K562 (cell line): ENCODE measurements around the gene ZBTB44. TPM values are rescaled to one million over a fixed set of nuclear protein-coding genes. Genes with fewer than 3 reads are reported as not detected.

Experiments used
- CREB1 ChIP-seq, 2 experiments: sonication (generic) in 1 of 2; formaldehyde crosslinking in 1 of 2; IDR thresholded peaks; 2 replicates each; pipeline versions ENCODE4 v1.6.1 to v1.8.0; 2012 to 2022; ENCODE audit warnings: inconsistent platforms in 1 of 2, mild to moderate bottlenecking in 1 of 2, missing genetic modification reagents in 1 of 2, moderate library complexity in 1 of 2
- DPF2 ChIP-seq: fragments of 450-650 bp; IDR thresholded peaks from 2 replicates; pipeline ENCODE4 v1.6.1; 2016
- FOXP4 ChIP-seq: sonication (generic); formaldehyde crosslinking; IDR thresholded peaks from 2 replicates; pipeline ENCODE4 v1.8.0; 2022; ENCODE audit warnings: mild to moderate bottlenecking, missing genetic modification reagents, borderline replicate concordance
- HDAC3 ChIP-seq: fragments of 450-650 bp; IDR thresholded peaks from 2 replicates; pipeline ENCODE4 v1.6.1; 2018; ENCODE audit warnings: borderline replicate concordance, mild to moderate bottlenecking, moderate library complexity; ENCODE audit not compliant: partially characterized antibody
- ID3 ChIP-seq, 2 experiments: fragments of 250-450 bp in 1 of 2; fragments of 450-650 bp in 1 of 2; sonication (Bioruptor Pico) in 1 of 2; IDR thresholded peaks; 2 replicates each; pipeline versions ENCODE4 v1.6.1 to v1.8.0; 2016 to 2021; ENCODE audit warnings: mild to moderate bottlenecking in 2 of 2, moderate library complexity in 2 of 2, missing compliant biosample characterization in 1 of 2, missing genetic modification characterization in 1 of 2
- KLF1 ChIP-seq: fragments of 450-650 bp; IDR thresholded peaks from 2 replicates; pipeline ENCODE4 v1.6.1; 2016; ENCODE audit warnings: missing genetic modification characterization, missing compliant biosample characterization
- LARP7 ChIP-seq: fragments of 450-650 bp; IDR thresholded peaks from 2 replicates; pipeline ENCODE4 v1.6.1; 2016
- RB1 ChIP-seq: fragments of 450-650 bp; IDR thresholded peaks from 2 replicates; pipeline ENCODE4 v1.6.1; 2017; ENCODE audit warnings: low read depth, mild to moderate bottlenecking
- REST ChIP-seq, 2 experiments: fragments of 450-650 bp; formaldehyde crosslinking in 1 of 2; IDR thresholded peaks; 2 replicates each; pipeline versions ENCODE4 v1.4.0 to v1.6.1; 2014 to 2020; ENCODE audit warnings: mild to moderate bottlenecking in 2 of 2, borderline replicate concordance in 1 of 2, low read depth in 1 of 2
- SMC3 ChIP-seq: conservative IDR thresholded peaks from 2 replicates; pipeline ENCODE4 v1.6.1; 2011; ENCODE audit warnings: low read depth, low read length, improper control_type of control experiment; ENCODE audit not compliant: insufficient read depth
- ZC3H8 ChIP-seq: fragments of 450-650 bp; IDR thresholded peaks from 2 replicates; pipeline ENCODE4 v1.6.1; 2017
- ZNF583 ChIP-seq: fragments of 250-450 bp; sonication (Bioruptor Pico); IDR thresholded peaks from 2 replicates; pipeline ENCODE4 v1.4.0; 2020
- ZNF699 ChIP-seq: fragments of 250-450 bp; sonication (Bioruptor Pico); IDR thresholded peaks from 2 replicates; pipeline ENCODE4 v1.8.0; 2021; ENCODE audit warnings: mild to moderate bottlenecking, moderate library complexity; ENCODE audit not compliant: insufficient replicate concordance
- polyA plus RNA-seq, 8 experiments: library from polyadenylated mRNA; depleted of rRNA in 4 of 8; stranded (reverse) in 5 of 8; unstranded in 3 of 8; fragments of >200 nt; fragmentation: Nextera tagmentation in 2 of 8; fragmentation: Illumina TruSeq in 1 of 8; extraction: Ambion mirVana in 2 of 8; extraction: Trizol in 1 of 8; gene quantifications; 2 replicates each; pipeline versions ENCODE4 v1.2.1 to v1.2.3, GENCODE V29; 2011 to 2014; ENCODE audit warnings: inconsistent platforms in 1 of 8, missing spikeins in 1 of 8
- total RNA-seq, 7 experiments: library from RNA; depleted of rRNA in 6 of 7; stranded (reverse); fragments of >200 nt in 6 of 7; fragmentation: Illumina TruSeq in 2 of 7; extraction: Trizol in 2 of 7; gene quantifications; 2 replicates each; pipeline versions ENCODE4 v1.2.1 to v1.2.3, GENCODE V29; 2011 to 2021; ENCODE audit warnings: low replicate concordance in 1 of 7
- TF ChIP-seq, protein P1 (sequence below): fragments of 250-450 bp; sonication (Bioruptor Pico); IDR thresholded peaks from 2 replicates; pipeline ENCODE4 v1.5.0; 2020; ENCODE audit warnings: mild to moderate bottlenecking

ZBTB44 gene
- total and polyA plus RNA-seq, 9 of the 15 experiments (the other 6 are each of a cell fraction or from before 2014, with no cell fraction given): 4.7 to 27.1 (median 17.3) TPM

DNA sequence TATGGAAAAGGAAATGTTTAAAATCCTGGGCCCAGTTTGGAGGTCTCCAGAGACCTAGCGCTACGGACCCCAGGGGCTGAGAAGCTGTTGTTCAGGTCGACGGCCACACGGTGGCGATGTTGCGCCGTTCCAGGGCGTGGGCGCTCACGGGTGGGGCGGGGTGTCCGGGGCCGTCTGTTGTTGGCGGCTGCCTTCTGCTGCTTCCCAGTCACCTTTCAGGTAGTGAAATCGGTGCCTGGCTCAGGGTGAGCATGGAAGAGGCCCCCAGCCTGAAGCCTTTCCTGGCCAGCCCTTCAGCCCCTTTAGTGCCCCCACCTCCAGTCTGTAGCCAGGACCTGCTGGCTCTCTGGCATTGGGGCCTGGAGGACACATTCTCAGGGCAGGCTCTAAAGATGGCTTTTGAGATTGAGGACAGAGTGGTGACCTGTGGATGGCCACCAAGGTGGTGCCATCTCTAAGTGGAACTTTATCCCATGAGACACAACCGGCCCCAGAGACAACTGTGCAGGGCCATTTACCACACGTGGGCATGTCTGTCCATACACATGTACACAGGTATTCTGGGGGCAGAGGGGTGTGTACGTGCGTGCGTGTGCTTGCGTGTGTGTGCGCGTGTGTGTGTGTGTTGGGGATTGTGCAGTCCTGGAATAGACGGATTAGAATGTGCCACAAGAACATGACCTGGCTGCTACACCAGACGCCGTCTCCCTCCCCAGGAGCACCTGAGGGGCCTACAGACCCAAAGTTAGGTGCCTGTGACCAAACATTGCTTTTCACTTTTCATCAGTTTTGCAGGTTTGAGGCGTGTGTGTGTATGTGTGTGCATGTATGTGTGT is 101.4 kb downstream of the ZBTB44 start (continued):
- TF ChIP-seq CREB1 (IDR thresholded peaks at IDR 0.05) (0 out of 2 replicates have a peak, but pooled peaks have one; percentile 22), CREB1 (CRISPR knock-in tag; IDR thresholded peaks at IDR 0.05) (no peak), DPF2 (no peak), ZNF699 (no peak), REST (IDR thresholded peaks at IDR 0.05; ENCODE audit: borderline replicate concordance) (peak; percentile 82), REST (CRISPR knock-in tag; IDR thresholded peaks at IDR 0.05; ENCODE audit: low read depth) (no peak), HDAC3 (no peak), ZC3H8 (no peak), FOXP4 (CRISPR knock-in tag) (no peak), ID3 (CRISPR knock-in tag; IDR thresholded peaks at IDR 0.05) (no peak), ID3 (tag; IDR thresholded peaks at IDR 0.05) (no peak), RB1 (peak; percentile 50; the same call in 1 of the 2 replicates), ZNF583 (CRISPR knock-in tag) (no peak), LARP7 (no peak), KLF1 (tag) (no peak), SMC3 (peak; percentile 91)
- TF ChIP-seq, protein P1, sequence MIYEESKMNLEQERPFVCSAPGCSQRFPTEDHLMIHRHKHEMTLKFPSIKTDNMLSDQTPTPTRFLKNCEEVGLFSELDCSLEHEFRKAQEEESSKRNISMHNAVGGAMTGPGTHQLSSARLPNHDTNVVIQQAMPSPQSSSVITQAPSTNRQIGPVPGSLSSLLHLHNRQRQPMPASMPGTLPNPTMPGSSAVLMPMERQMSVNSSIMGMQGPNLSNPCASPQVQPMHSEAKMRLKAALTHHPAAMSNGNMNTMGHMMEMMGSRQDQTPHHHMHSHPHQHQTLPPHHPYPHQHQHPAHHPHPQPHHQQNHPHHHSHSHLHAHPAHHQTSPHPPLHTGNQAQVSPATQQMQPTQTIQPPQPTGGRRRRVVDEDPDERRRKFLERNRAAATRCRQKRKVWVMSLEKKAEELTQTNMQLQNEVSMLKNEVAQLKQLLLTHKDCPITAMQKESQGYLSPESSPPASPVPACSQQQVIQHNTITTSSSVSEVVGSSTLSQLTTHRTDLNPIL (CRISPR knock-in tag): no peak
